A673 (cell line): ENCODE data around the gene TRIM25.

Experiments
- CTCF ChIP-seq: fragments of 300-800, 200-600 bp; sonication (generic); conservative IDR thresholded peaks from 2 replicates; pipeline ENCODE4 v1.5.1; 2017; ENCODE audit warnings: low read depth, mild to moderate bottlenecking, antibody characterized with exemption, low read length, moderate library complexity, mixed read lengths
- EZH2 ChIP-seq: fragments of 200-600 bp; sonication (generic); IDR thresholded peaks from 2 replicates; pipeline ENCODE4 v1.6.1; 2017; ENCODE audit warnings: borderline replicate concordance, low read depth, mild to moderate bottlenecking, mixed read lengths, antibody characterized with exemption, low read length; ENCODE audit not compliant: poor library complexity, severe bottlenecking

- no peak for TF ChIP-seq CTCF
- no peak for TF ChIP-seq EZH2
Observed at GRCh38 chr17:56898874-56899273, 15.0 kb downstream of the TRIM25 start.
